ENCODE results near the gene LEFTY1. TPM values are rescaled to one million over a fixed set of nuclear protein-coding genes. Genes with fewer than 3 reads are reported as not detected.

Gene LEFTY1
- polyA plus RNA-seq, 1 donor from 2014 or later, result 4.1 TPM

DNA sequence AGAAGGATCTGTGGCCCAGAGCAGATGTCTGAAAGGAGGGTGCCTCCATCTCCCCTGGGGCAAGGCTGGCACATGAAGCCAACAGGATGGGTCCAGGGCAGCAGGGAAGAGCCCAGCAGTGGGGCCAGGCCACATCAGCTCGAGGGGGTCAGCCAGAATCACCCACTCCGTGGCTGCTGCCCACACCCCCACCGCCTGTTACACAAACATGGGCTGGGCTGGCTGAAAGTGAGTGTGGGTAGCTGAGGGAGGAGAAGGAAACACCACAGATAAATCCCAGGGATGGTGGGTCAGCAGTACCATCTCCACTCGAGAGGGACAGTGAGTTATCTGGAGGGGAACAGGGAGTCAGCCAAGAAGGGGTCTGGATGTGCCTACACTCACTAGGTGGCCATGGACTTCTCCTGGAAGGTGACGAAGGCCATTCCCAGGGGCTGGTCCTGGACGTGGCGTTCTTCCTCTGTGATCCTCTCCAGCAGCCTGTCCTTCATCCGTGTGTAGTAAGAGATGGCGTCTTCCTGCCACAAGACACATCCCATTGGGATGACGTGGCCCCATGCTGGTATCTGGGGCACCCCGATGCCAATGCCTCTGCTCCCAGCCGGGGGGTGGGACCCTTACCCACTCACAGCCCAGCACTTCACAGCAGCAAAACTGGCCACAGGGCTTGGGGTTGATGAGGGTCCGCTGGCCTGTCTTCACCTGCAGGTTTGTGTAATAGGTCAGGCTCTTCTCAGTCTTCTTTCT, 26.9 kb downstream of the LEFTY1 start:
- no peaks in the 10 kb centered on the region for H3K27me3 ChIP-seq (ENCODE audit: insufficient read depth, low read depth, low read length)
- H4K20me1 ChIP-seq (ENCODE audit: insufficient read depth), result no peaks in the 10 kb centered on the region
- H3K79me2 ChIP-seq (replicated peaks; ENCODE audit: insufficient read depth, low read length), result no peaks in the 10 kb centered on the region
- no peaks in the 10 kb centered on the region for H3F3A ChIP-seq (ENCODE audit: insufficient read depth, low read length, poor library complexity, severe bottlenecking)
- H3K36me3 ChIP-seq (ENCODE audit: insufficient read depth, low read length), result no peaks in the 10 kb centered on the region
- no peaks in the 10 kb centered on the region for H3K9me3 ChIP-seq (ENCODE audit: low read length)
- H2AFZ ChIP-seq (ENCODE audit: low read depth, low read length), result no peak overlapping the region
- no peak overlapping the region for H3K27ac ChIP-seq (ENCODE audit: low read length)
- no peaks in the 10 kb centered on the region for H3K9me2 ChIP-seq (ENCODE audit: insufficient read depth, low read length)
- no peak overlapping the region for H3K9ac ChIP-seq (ENCODE audit: low read length)
- TF ChIP-seq EZH2 (IDR thresholded peaks at IDR 0.05; ENCODE audit: borderline replicate concordance, insufficient read depth, low read length, poor library complexity, severe bottlenecking) (no peak), POLR2AphosphoS5 (IDR thresholded peaks at IDR 0.05) (no peak), TAF1 (IDR thresholded peaks at IDR 0.05; ENCODE audit: low read depth) (no peak), SMC3 (conservative IDR thresholded peaks at IDR 0.05; ENCODE audit: poor library complexity) (no peak), MXI1 (conservative IDR thresholded peaks at IDR 0.05; ENCODE audit: poor library complexity, severe bottlenecking) (no peak), RAD21 (conservative IDR thresholded peaks at IDR 0.05) (no peak), EP300 (conservative IDR thresholded peaks at IDR 0.05; ENCODE audit: poor library complexity, severe bottlenecking) (no peak)
- TF ChIP-seq, protein P1, sequence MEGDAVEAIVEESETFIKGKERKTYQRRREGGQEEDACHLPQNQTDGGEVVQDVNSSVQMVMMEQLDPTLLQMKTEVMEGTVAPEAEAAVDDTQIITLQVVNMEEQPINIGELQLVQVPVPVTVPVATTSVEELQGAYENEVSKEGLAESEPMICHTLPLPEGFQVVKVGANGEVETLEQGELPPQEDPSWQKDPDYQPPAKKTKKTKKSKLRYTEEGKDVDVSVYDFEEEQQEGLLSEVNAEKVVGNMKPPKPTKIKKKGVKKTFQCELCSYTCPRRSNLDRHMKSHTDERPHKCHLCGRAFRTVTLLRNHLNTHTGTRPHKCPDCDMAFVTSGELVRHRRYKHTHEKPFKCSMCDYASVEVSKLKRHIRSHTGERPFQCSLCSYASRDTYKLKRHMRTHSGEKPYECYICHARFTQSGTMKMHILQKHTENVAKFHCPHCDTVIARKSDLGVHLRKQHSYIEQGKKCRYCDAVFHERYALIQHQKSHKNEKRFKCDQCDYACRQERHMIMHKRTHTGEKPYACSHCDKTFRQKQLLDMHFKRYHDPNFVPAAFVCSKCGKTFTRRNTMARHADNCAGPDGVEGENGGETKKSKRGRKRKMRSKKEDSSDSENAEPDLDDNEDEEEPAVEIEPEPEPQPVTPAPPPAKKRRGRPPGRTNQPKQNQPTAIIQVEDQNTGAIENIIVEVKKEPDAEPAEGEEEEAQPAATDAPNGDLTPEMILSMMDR (IDR thresholded peaks at IDR 0.05; ENCODE audit: poor library complexity, severe bottlenecking), result no peak
- TF ChIP-seq, protein P2, sequence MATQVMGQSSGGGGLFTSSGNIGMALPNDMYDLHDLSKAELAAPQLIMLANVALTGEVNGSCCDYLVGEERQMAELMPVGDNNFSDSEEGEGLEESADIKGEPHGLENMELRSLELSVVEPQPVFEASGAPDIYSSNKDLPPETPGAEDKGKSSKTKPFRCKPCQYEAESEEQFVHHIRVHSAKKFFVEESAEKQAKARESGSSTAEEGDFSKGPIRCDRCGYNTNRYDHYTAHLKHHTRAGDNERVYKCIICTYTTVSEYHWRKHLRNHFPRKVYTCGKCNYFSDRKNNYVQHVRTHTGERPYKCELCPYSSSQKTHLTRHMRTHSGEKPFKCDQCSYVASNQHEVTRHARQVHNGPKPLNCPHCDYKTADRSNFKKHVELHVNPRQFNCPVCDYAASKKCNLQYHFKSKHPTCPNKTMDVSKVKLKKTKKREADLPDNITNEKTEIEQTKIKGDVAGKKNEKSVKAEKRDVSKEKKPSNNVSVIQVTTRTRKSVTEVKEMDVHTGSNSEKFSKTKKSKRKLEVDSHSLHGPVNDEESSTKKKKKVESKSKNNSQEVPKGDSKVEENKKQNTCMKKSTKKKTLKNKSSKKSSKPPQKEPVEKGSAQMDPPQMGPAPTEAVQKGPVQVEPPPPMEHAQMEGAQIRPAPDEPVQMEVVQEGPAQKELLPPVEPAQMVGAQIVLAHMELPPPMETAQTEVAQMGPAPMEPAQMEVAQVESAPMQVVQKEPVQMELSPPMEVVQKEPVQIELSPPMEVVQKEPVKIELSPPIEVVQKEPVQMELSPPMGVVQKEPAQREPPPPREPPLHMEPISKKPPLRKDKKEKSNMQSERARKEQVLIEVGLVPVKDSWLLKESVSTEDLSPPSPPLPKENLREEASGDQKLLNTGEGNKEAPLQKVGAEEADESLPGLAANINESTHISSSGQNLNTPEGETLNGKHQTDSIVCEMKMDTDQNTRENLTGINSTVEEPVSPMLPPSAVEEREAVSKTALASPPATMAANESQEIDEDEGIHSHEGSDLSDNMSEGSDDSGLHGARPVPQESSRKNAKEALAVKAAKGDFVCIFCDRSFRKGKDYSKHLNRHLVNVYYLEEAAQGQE (IDR thresholded peaks at IDR 0.05; ENCODE audit: borderline replicate concordance), result no peak
- no peak overlapping the region for H3K4me2 ChIP-seq (ENCODE audit: low read length)
- H3K4me3 ChIP-seq (ENCODE audit: low read length), result no peak overlapping the region

DNA sequence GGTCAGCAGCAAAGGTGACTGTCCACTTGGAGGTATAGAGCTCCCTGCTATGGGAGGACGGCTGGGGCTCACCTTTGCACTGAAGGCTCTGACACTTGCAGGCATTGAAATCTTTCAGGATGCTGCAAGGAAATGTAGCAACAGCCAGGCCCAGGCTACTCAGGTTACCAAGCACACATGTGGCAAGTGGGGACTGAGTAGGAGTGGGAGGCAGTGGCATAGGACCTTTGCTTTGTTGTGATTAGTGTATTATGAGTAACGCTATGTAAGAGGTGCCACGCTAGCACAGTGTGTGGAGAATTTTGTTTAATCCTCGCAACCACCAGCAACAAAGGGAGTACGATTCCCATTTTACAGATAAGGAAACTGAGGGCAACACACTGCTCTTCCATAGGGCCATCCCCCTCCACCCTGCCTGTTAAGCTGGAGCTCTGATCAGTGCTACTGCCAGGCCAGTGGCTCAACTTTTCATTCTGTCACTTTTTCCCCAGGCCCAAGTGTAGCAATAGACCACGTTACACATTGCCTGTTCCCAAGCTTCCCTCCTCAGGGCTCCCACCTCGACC, 28.0 kb downstream of the LEFTY1 start:
- Histone ChIP-seq H3K9ac (ENCODE audit: low read length) (no peak overlapping the region), H3F3A (ENCODE audit: insufficient read depth, low read length, poor library complexity, severe bottlenecking) (no peaks in the 10 kb centered on the region), H3K27ac (ENCODE audit: low read length) (no peak overlapping the region), H3K9me3 (ENCODE audit: low read length) (no peaks in the 10 kb centered on the region), H3K27me3 (ENCODE audit: insufficient read depth, low read depth, low read length) (no peaks in the 10 kb centered on the region), H3K4me3 (ENCODE audit: low read length) (no peak overlapping the region), H3K4me2 (ENCODE audit: low read length) (no peak overlapping the region), H3K9me2 (ENCODE audit: insufficient read depth, low read length) (no peaks in the 10 kb centered on the region), H2AFZ (ENCODE audit: low read depth, low read length) (no peak overlapping the region), H4K20me1 (ENCODE audit: insufficient read depth) (no peaks in the 10 kb centered on the region), H3K36me3 (ENCODE audit: insufficient read depth, low read length) (no peaks in the 10 kb centered on the region), H3K79me2 (replicated peaks; ENCODE audit: insufficient read depth, low read length) (no peaks in the 10 kb centered on the region)
- TF ChIP-seq, protein P1 (IDR thresholded peaks at IDR 0.05; ENCODE audit: poor library complexity, severe bottlenecking), result no peak
- TF ChIP-seq, protein P2 (IDR thresholded peaks at IDR 0.05; ENCODE audit: borderline replicate concordance), result no peak
- no peak for TF ChIP-seq EZH2 (IDR thresholded peaks at IDR 0.05; ENCODE audit: borderline replicate concordance, insufficient read depth, low read length, poor library complexity, severe bottlenecking)
- no peak for TF ChIP-seq SMC3 (conservative IDR thresholded peaks at IDR 0.05; ENCODE audit: poor library complexity)
- TF ChIP-seq TAF1 (IDR thresholded peaks at IDR 0.05; ENCODE audit: low read depth), result no peak
- TF ChIP-seq RAD21 (conservative IDR thresholded peaks at IDR 0.05), result no peak
- no peak for TF ChIP-seq EP300 (conservative IDR thresholded peaks at IDR 0.05; ENCODE audit: poor library complexity, severe bottlenecking)
- no peak for TF ChIP-seq MXI1 (conservative IDR thresholded peaks at IDR 0.05; ENCODE audit: poor library complexity, severe bottlenecking)
- TF ChIP-seq POLR2AphosphoS5 (IDR thresholded peaks at IDR 0.05), result no peak
